PC-9 (cell line): ENCODE measurements around the gene ZNF701. TPM values are rescaled to one million over a fixed set of nuclear protein-coding genes. Genes with fewer than 3 reads are reported as not detected.

ENCODE experiments used
- BruUV-seq: library from RNA; stranded (reverse); fragments of 400-500 nt; replicated peaks from 2 replicates; lab custom pipeline; 2021; lab: Mats Ljungman, UMichigan
- CTCF ChIA-PET: fragments of 300-600 bp; sonication (Branson Sonifier 250); formaldehyde crosslinking; loops from one replicate; lab custom pipeline; 2022; ENCODE audit warnings: antibody characterized with exemption; lab: Charles Lee
- POLR2A ChIA-PET: fragments of 300-600 bp; sonication (Branson Sonifier 250); formaldehyde crosslinking; loops from one replicate; lab custom pipeline; 2022; ENCODE audit warnings: antibody characterized with exemption; ENCODE audit not compliant: unreplicated experiment; lab: Charles Lee
- DNase-seq, 2 experiments: peaks; one replicate each; pipeline versions ENCODE4 v3.0.0 to v3.0.0-alpha.2; 2015 to 2022; ENCODE audit warnings: mixed read lengths in 1 of 2
- H2AFZ ChIP-seq: fragments of 200-600 bp; sonication (generic); 2 replicates; pipeline ENCODE4 v1.8.1; 2017; ENCODE audit warnings: antibody characterized with exemption
- H3F3A ChIP-seq: fragments of 200-600 bp; sonication (generic); 2 replicates; pipeline ENCODE4 v1.8.1; 2017; ENCODE audit warnings: antibody characterized with exemption, mild to moderate bottlenecking, low read depth; ENCODE audit not compliant: insufficient read depth
- H3K27ac ChIP-seq: fragments of 200-600 bp; sonication (generic); 2 replicates; pipeline ENCODE4 v1.6.1; 2016; ENCODE audit warnings: mixed run types
- H3K27me3 ChIP-seq: fragments of 200-600 bp; sonication (generic); 2 replicates; pipeline ENCODE4 v1.6.1; 2016; ENCODE audit warnings: low read depth, mixed run types; ENCODE audit not compliant: insufficient read depth
- H3K36me3 ChIP-seq: fragments of 200-600 bp; sonication (generic); 2 replicates; pipeline ENCODE4 v1.6.1; 2016; ENCODE audit warnings: low read depth, mixed run types
- H3K4me1 ChIP-seq: fragments of 200-600 bp; sonication (generic); replicated peaks from 2 replicates; pipeline ENCODE4 v1.6.1; 2016; ENCODE audit warnings: mixed run types; ENCODE audit not compliant: insufficient read depth
- H3K4me2 ChIP-seq: fragments of 200-600 bp; sonication (generic); 2 replicates; pipeline ENCODE4 v1.6.1; 2017; ENCODE audit warnings: mixed run types
- H3K4me3 ChIP-seq: fragments of 200-600 bp; sonication (generic); 2 replicates; pipeline ENCODE4 v1.6.1; 2016; ENCODE audit warnings: mixed run types
- H3K79me2 ChIP-seq: fragments of 200-600 bp; sonication (generic); 2 replicates; pipeline ENCODE4 v1.6.1; 2017; ENCODE audit warnings: low read depth, mixed run types
- H3K9me2 ChIP-seq: fragments of 200-600 bp; sonication (generic); 2 replicates; pipeline ENCODE4 v1.8.1; 2017; ENCODE audit warnings: mild to moderate bottlenecking; ENCODE audit not compliant: insufficient read depth
- H3K9me3 ChIP-seq: fragments of 200-600 bp; sonication (generic); 2 replicates; pipeline ENCODE4 v1.8.1; 2016; ENCODE audit warnings: low read depth; ENCODE audit not compliant: insufficient read depth
- H4K20me1 ChIP-seq: fragments of 200-600 bp; sonication (generic); 2 replicates; pipeline ENCODE4 v1.8.1; 2017; ENCODE audit not compliant: insufficient read depth
- CTCF ChIP-seq: fragments of 200-600 bp; sonication (generic); conservative IDR thresholded peaks from 2 replicates; pipeline ENCODE4 v1.6.1; 2017; ENCODE audit warnings: mixed run types, antibody characterized with exemption, mild to moderate bottlenecking, moderate library complexity
- EZH2 ChIP-seq: fragments of 200-600 bp; sonication (generic); IDR thresholded peaks from 2 replicates; pipeline ENCODE4 v1.8.0; 2017; ENCODE audit warnings: antibody characterized with exemption, low read depth
- intact Hi-C: fragments of 100-400 bp; cut with micrococcal nuclease; formaldehyde crosslinking; loops from one replicate; pipeline ENCODE4 v1.10.0; 2022; ENCODE audit not compliant: unreplicated experiment
- total RNA-seq: library from RNA; stranded (reverse); gene quantifications from 2 replicates; pipeline ENCODE4 v1.2.3, GENCODE V29; 2021

Gene ZNF701
- total RNA-seq, 1 experiment from 2014 or later = 24.2 TPM

- Histone ChIP-seq H3K4me3 (no peak overlapping the region), H3K36me3 (0 out of 2 replicates have a peak, but pooled peaks cover 6% of the 10 kb centered on the region), H2AFZ (no peak overlapping the region), H3F3A (peaks cover 15% of the 10 kb centered on the region), H3K4me1 (peaks cover 17% of the 10 kb centered on the region), H3K27me3 (no peaks in the 10 kb centered on the region), H3K79me2 (0 out of 2 replicates have a peak, but pooled peaks cover 7% of the 10 kb centered on the region), H3K4me2 (no peak overlapping the region), H3K9me3 (peaks cover 20% of the 10 kb centered on the region), H4K20me1 (no peaks in the 10 kb centered on the region), H3K27ac (no peak overlapping the region), H3K9me2 (no peaks in the 10 kb centered on the region)
- BruUV-seq = no TSS peak
- no peak for TF ChIP-seq CTCF
- no peak for TF ChIP-seq EZH2
- ChIA-PET POLR2A (no interaction called here), CTCF (no interaction called here)
- DNase-seq = no peak
- intact Hi-C loops = loop anchor here (5.0 kb wide), 1 partner anchor 101 kb away; the partner anchor contains the start of gene ZNF611
Observed at GRCh38 chr19:52635786-52636570, 65.9 kb downstream of the ZNF701 start.

Other genes starting within 250 kb of the ZNF701 start
- gene ZNF610, start 234.0 kb upstream of the ZNF701 start, total RNA-seq = 1.8 and 2.6 TPM in 2 replicates
- 20.8 and 27.3 TPM in 2 replicates for gene ZNF880, start 200.4 kb upstream of the ZNF701 start, total RNA-seq
- 24.0 and 32.6 TPM in 2 replicates for gene ZNF528, start 172.4 kb upstream of the ZNF701 start, total RNA-seq
- not detected in 2 replicates for gene ZNF534, start 141.1 kb upstream of the ZNF701 start, total RNA-seq
- gene ZNF578, start 116.7 kb upstream of the ZNF701 start, total RNA-seq = not detected in 2 replicates
- 24.1 and 26.6 TPM in 2 replicates for gene ZNF808, start 42.6 kb upstream of the ZNF701 start, total RNA-seq
- 54.6 and 60.6 TPM in 2 replicates for gene ZNF83, start 68.1 kb downstream of the ZNF701 start, total RNA-seq
- gene ZNF611, start 164.8 kb downstream of the ZNF701 start, total RNA-seq = 25.5 and 26.2 TPM in 2 replicates
- gene ZNF600, start 216.5 kb downstream of the ZNF701 start, total RNA-seq = 21.4 and 27.9 TPM in 2 replicates